Progenitor cell of endocrine pancreas (in vitro differentiated cells): ENCODE measurements around the gene ARL16. TPM values are rescaled to one million over a fixed set of nuclear protein-coding genes. Genes with fewer than 3 reads are reported as not detected.
A peak's percentile ranks its signal among the peaks of the same experiment; 100 is the strongest.

Source experiments
- DNase-seq: peaks from one replicate; pipeline ENCODE4 v3.0.0; 2021; ENCODE audit warnings: low spot score; ENCODE audit not compliant: unreplicated experiment
- H3K27ac Mint-ChIP-seq: 2 replicates; pipeline ENCODE4 v1.8.0; 2021; ENCODE audit warnings: mild to moderate bottlenecking, moderate library complexity, mixed read lengths
- H3K27me3 Mint-ChIP-seq: 2 replicates; pipeline ENCODE4 v1.8.0; 2021; ENCODE audit warnings: mixed read lengths
- H3K36me3 Mint-ChIP-seq: 2 replicates; pipeline ENCODE4 v1.8.0; 2022; ENCODE audit warnings: mixed read lengths; ENCODE audit not compliant: insufficient read depth
- H3K4me1 Mint-ChIP-seq: 2 replicates; pipeline ENCODE4 v1.8.0; 2021; ENCODE audit warnings: low read depth, mixed read lengths
- H3K4me3 Mint-ChIP-seq: 2 replicates; pipeline ENCODE4 v1.8.0; 2021; ENCODE audit warnings: low read depth, mild to moderate bottlenecking, moderate library complexity, mixed read lengths
- H3K9me3 Mint-ChIP-seq: 2 replicates; pipeline ENCODE4 v1.8.0; 2021; ENCODE audit warnings: low read depth, mixed read lengths
- total RNA-seq: library from RNA; stranded (reverse); gene quantifications from 2 replicates; pipeline ENCODE4 v1.2.1, GENCODE V29; 2021
- TF ChIP-seq, protein P1 (sequence below): fragments of 200-600 bp; sonication (generic); IDR thresholded peaks from one replicate; pipeline ENCODE4 v1.5.0; 2021; ENCODE audit warnings: antibody characterized with exemption, mild to moderate bottlenecking; ENCODE audit not compliant: unreplicated experiment

The ARL16 gene
- total RNA-seq, 1 donor from 2014 or later: 42.1 TPM

- DNase-seq: no peak
- TF ChIP-seq, protein P1, sequence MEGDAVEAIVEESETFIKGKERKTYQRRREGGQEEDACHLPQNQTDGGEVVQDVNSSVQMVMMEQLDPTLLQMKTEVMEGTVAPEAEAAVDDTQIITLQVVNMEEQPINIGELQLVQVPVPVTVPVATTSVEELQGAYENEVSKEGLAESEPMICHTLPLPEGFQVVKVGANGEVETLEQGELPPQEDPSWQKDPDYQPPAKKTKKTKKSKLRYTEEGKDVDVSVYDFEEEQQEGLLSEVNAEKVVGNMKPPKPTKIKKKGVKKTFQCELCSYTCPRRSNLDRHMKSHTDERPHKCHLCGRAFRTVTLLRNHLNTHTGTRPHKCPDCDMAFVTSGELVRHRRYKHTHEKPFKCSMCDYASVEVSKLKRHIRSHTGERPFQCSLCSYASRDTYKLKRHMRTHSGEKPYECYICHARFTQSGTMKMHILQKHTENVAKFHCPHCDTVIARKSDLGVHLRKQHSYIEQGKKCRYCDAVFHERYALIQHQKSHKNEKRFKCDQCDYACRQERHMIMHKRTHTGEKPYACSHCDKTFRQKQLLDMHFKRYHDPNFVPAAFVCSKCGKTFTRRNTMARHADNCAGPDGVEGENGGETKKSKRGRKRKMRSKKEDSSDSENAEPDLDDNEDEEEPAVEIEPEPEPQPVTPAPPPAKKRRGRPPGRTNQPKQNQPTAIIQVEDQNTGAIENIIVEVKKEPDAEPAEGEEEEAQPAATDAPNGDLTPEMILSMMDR: no peak
- no peak overlapping the region for H3K4me3 Mint-ChIP-seq
- no peaks in the 10 kb centered on the region for H3K4me1 Mint-ChIP-seq
- no peaks in the 10 kb centered on the region for H3K9me3 Mint-ChIP-seq
- no peak overlapping the region for H3K27ac Mint-ChIP-seq
- no peaks in the 10 kb centered on the region for H3K36me3 Mint-ChIP-seq
- peaks cover 7% of the 10 kb centered on the region for H3K27me3 Mint-ChIP-seq
Observed at GRCh38 chr17:81644976-81645952, 38.3 kb downstream of the ARL16 start.

DNA sequence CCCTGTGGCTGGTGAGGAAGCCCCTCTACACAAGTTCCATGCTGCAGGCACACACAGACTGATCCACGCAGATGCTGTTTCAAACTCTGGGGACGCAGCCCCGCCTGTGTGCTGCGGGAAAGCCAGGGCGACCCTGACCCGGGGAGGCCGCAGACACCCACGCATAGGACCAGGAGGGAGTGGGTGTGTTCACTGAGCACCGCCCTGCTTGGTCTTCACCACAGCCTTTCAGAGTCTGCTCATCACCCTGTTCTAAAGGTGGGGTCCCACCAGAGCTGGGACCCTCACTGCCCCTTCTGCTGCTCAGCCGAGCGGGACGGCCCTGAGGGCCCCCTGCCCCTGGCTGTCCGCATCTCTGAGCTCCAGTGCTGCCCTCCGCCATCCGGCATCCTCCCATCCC, 39.1 kb downstream of the ARL16 start:
- Mint-ChIP-seq H3K4me3 (no peak overlapping the region), H3K27me3 (peaks cover 7% of the 10 kb centered on the region), H3K27ac (no peak overlapping the region), H3K9me3 (no peaks in the 10 kb centered on the region), H3K4me1 (no peaks in the 10 kb centered on the region), H3K36me3 (no peaks in the 10 kb centered on the region)
- TF ChIP-seq, protein P1: no peak
- no peak for DNase-seq

DNA sequence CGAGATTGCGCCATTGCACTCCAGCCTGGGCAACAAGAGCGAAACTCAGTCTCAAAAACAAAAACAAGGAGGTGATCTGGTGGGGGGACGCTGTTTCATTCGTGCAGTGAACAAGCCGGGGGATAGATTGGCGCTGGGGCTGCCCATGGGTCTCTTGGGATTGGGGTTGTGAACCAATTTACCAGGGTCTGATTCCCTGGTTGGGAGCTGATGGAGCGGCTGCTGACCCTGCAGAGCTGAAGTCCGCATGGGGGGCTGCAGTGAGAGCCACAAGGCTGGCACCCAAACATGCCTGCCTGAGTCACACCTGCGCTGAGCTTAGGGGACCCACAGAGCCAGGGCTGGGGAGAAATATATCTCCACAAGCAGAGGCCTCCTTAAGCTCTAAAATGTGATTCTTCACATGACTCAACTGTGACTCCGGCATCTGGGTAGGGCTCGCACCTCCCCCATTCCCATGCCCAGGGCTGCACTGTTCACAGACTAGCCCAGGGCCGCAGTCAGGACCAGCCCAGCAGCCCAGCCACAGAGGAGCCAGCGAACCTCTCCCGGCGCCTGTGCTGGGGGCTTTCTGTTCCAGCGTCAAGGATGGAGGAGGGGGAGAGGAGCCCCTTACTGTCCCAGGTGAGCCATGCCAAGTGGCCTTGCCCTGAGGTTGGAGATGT, 41.6 kb downstream of the ARL16 start:
- Mint-ChIP-seq H3K27me3 (peaks cover 3% of the 10 kb centered on the region), H3K27ac (no peak overlapping the region), H3K4me1 (peaks cover 1% of the 10 kb centered on the region), H3K9me3 (no peaks in the 10 kb centered on the region), H3K36me3 (no peaks in the 10 kb centered on the region), H3K4me3 (no peak overlapping the region)
- TF ChIP-seq, protein P1: no peak
- DNase-seq: no peak

GRCh38 chr17:81640011-81640410, 43.6 kb downstream of the ARL16 start:
- DNase-seq: no peak
- H3K4me1 Mint-ChIP-seq: peaks cover 11% of the 10 kb centered on the region

DNA sequence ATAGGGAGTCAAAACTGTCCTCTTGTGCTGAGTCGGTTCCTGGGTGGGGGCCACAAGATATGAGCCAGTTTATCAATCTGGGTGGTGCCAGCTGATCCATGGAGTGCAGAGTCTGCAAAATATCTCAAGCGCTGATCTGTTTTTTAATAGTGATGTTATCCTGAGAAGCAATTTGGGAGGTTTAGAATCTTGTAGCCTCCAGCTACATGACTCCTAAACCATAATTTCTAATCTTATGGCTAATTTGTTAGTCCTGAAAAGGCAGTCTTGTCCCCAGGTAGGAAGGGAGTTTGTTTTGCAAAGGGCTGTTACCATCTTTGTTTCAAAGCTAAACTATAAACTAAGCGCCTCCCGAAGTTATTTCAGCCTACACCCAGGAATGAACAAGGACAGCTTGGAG, 44.9 kb downstream of the ARL16 start:
- H3K36me3 Mint-ChIP-seq: no peaks in the 10 kb centered on the region
- TF ChIP-seq, protein P1: no peak
- H3K27me3 Mint-ChIP-seq: no peaks in the 10 kb centered on the region
- H3K9me3 Mint-ChIP-seq: no peaks in the 10 kb centered on the region
- peaks cover 11% of the 10 kb centered on the region for H3K4me1 Mint-ChIP-seq
- H3K4me3 Mint-ChIP-seq: no peak overlapping the region
- DNase-seq: no peak
- peak overlapping the region; percentile 49 for H3K27ac Mint-ChIP-seq

More at GRCh38 chr17:81640011-81640410, 43.6 kb downstream of the ARL16 start:
- H3K27me3 Mint-ChIP-seq: no peaks in the 10 kb centered on the region
- no peak overlapping the region for H3K4me3 Mint-ChIP-seq
- no peaks in the 10 kb centered on the region for H3K9me3 Mint-ChIP-seq
- H3K36me3 Mint-ChIP-seq: no peaks in the 10 kb centered on the region
- TF ChIP-seq, protein P1: no peak
- no peak overlapping the region for H3K27ac Mint-ChIP-seq
